GM19025 (cell line): ENCODE results near the gene SLC12A4.

Experiments
- ATAC-seq: cut with Tn5 transposase; IDR thresholded peaks from one replicate; pipeline ENCODE4 v1.9.1; 2021; ENCODE audit warnings: mild to moderate bottlenecking, low read depth, moderate library complexity; ENCODE audit not compliant: unreplicated experiment

Gene SLC12A4

DNA sequence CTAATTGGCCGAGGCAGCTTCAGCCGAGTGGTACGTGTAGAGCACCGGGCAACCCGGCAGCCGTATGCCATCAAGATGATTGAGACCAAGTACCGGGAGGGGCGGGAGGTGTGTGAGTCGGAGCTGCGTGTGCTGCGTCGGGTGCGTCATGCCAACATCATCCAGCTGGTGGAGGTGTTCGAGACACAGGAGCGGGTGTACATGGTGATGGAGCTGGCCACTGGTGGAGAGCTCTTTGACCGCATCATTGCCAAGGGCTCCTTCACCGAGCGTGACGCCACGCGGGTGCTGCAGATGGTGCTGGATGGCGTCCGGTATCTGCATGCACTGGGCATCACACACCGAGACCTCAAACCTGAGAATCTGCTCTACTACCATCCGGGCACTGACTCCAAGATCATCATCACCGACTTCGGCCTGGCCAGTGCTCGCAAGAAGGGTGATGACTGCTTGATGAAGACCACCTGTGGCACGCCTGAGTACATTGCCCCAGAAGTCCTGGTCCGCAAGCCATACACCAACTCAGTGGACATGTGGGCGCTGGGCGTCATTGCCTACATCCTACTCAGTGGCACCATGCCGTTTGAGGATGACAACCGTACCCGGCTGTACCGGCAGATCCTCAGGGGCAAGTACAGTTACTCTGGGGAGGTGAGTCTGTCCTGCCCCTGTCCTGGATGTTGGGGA lies 59.2 kb downstream of the SLC12A4 start:
- no peak for ATAC-seq

DNA sequence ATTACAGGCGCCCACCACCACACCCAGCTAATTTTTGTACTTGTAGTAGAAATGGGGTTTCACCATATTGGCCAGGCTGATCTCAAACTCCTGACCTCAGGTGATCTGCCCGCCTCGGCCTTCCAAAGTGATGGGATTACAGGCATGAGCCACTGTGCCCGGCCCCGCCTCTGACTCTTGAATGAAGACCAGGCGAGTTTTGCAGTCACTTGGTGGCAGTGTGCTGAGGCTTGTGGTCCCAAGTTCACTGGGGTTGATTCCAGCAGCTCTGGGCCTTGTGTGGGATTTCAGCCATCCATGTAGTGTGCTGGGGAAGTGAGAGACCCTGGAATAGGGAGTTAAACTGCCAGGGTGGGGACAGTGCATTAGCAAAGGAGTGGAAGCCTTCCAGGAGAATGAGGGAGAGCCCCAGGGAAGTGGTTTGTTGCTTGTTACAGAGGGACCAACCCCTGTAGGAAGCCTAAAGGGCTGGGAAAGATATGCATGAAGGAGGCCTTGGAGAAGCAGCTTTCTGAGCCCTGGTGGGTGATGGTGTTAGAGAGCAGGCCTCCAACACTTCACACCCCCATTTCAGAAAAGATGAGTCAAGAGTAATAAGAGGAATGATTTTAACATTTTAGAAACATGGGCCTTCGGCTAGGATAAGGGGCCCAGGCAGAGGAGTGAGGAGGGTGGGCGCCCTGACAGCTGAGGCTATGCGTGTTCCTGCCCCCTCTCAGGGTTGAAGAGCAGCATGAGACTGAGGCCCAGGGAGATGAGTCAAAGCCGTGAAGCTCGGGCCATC lies 60.8 kb downstream of the SLC12A4 start:
- no peak for ATAC-seq

DNA sequence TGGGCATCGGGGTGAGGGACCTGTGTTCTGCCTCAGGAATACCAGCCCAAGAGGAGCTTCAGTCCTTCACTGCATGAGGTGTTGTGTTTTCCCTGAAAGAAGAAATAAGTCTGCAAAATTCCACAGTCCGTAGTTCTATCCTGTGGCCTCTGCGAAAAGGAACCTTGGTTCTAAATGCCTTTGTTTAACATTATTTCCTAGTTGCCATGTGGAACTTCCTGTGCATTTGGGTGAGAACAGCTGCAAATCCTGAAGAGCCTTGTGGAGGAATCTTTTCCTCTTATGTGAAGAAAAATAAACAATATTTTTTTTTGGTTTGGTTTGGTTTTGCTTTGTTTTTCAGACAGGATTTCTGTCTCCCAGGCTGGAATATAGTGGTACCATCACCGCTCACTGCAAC lies 65.6 kb downstream of the SLC12A4 start:
- no peak for ATAC-seq

DNA sequence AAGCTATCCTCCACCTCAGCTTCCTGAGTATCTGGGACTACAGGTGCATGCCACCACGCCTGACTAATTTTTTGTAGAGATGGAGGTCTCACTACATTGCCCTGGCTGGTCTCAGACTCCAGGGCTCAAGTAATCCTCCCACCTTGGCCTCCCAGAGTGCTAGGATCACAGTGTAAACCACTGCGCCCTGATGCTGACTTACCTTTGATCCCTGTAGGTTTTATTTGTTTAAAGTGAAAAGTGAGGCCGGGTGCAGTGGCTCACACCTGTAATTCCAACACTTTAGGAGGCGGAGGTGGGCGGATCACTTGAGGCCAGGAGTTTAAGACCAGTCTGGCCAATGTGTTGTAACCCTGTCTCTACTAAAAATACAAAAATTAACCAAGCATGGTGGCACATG lies 66.7 kb downstream of the SLC12A4 start:
- ATAC-seq: no peak

DNA sequence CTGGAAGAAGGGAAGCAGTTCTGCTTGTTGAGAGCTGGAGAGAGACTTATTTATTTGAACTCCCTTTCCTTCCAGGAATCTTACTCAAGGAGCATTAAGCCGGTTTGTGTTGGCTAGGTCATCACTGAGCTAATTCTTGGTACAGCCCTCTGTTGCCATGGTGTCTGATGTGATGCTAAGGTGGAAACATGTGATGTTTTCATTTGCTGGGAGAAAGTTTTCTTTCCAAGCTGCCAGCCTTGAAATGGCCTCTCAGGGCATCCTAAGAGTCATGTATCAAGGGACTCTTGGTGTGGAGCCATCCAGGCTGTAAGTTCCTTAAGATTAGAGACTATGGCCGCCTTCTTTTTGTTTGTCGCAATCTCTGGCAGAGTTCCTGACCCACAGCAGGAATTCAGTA lies 71.2 kb downstream of the SLC12A4 start:
- no peak for ATAC-seq

DNA sequence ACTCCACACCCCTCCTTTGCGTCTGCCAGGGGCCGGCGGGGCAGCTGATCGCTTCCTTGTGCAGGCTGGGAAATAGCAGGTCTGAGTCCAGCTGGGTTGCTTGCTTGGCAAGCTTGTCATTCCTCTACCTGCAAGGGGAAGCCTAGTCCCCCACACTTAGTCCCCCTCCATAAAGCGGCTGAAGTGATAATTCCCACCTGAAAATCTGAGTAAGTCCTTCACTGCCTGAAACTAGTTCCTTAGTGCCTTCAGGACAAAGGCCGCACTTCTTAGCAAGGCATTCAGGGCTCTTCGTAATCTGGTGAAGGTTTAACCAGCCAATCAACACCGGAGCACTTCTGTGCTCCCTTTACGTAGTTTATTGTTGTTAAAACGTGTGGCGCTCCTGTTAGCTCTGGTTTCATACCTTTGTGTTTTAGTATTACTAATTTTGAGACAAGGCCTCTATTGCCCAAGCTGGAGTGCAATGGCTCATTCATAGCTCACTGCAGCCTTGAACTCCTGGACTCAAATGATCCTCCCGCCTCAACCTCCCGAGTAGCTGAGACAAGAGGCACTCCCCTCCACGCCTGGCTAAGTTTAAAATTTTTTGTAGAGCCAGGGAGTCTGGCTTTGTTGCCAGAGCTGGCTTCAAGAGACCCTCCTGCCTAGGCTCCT lies 74.6 kb downstream of the SLC12A4 start:
- ATAC-seq: no peak
